Measurements from ENCODE around the gene SNAP29.
"Not testable (repeated sequence)": the region's sequence is repeated elsewhere in the genome, so short reads cannot be mapped to it uniquely, and the experiment has no call there.

The SNAP29 gene

DNA sequence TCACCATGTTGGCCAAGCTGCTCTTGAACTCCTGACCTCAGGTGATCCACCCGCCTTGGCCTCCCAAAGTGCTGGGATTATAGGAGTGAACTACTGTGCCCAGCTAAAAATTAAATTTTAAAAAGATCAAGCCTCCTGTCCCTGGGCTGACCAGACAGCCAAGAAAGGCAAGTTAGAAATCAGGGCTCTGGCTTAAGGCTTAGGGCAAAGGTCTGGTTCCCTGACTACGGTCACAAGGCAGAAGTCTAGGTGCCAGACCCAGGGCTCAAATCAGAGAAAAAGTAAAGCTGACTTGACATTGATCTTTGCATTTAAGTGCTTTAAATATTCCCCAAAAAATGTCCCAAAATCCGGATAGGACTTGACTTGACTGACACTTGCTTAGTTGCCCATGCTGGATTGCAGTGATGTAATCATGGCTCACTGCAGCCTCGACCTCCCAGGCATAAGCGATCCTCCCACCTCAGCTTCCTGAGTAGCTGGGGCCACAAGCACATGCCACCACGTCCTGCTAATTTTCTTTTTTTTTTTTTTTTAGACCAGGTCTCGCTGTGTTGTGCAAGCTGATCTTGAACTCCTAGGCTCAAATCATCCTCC lies 41.1 kb downstream of the SNAP29 start:
- Histone ChIP-seq H3K27me3 (ENCODE audit: insufficient read depth, low read length) (no peaks in the 10 kb centered on the region), H3K4me3 (ENCODE audit: low read depth, low read length, poor library complexity, severe bottlenecking) (no peak overlapping the region), H3K9me3 (ENCODE audit: low read length) (no peaks in the 10 kb centered on the region), H3F3A (ENCODE audit: insufficient read depth, low read length) (no peaks in the 10 kb centered on the region), H3K4me1 (ENCODE audit: insufficient read depth, low read length, severe bottlenecking) (no peaks in the 10 kb centered on the region), H3K79me2 (ENCODE audit: insufficient read depth, low read length) (no peaks in the 10 kb centered on the region), H3K4me2 (ENCODE audit: low read length) (no peak overlapping the region), H3K9me2 (ENCODE audit: low read depth, low read length) (no peaks in the 10 kb centered on the region), H4K20me1 (ENCODE audit: insufficient read depth, low read length) (no peaks in the 10 kb centered on the region), H3K9ac (ENCODE audit: low read length) (no peak overlapping the region), H2AFZ (ENCODE audit: low read length) (no peak overlapping the region), H3K36me3 (ENCODE audit: insufficient read depth, low read length) (no peaks in the 10 kb centered on the region), H3K27ac (ENCODE audit: low read depth, low read length, poor library complexity, severe bottlenecking) (no peak overlapping the region)
- TF ChIP-seq, protein P1, sequence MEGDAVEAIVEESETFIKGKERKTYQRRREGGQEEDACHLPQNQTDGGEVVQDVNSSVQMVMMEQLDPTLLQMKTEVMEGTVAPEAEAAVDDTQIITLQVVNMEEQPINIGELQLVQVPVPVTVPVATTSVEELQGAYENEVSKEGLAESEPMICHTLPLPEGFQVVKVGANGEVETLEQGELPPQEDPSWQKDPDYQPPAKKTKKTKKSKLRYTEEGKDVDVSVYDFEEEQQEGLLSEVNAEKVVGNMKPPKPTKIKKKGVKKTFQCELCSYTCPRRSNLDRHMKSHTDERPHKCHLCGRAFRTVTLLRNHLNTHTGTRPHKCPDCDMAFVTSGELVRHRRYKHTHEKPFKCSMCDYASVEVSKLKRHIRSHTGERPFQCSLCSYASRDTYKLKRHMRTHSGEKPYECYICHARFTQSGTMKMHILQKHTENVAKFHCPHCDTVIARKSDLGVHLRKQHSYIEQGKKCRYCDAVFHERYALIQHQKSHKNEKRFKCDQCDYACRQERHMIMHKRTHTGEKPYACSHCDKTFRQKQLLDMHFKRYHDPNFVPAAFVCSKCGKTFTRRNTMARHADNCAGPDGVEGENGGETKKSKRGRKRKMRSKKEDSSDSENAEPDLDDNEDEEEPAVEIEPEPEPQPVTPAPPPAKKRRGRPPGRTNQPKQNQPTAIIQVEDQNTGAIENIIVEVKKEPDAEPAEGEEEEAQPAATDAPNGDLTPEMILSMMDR (IDR thresholded peaks at IDR 0.05; ENCODE audit: low read length), result no peak
- no peak for TF ChIP-seq EZH2 (IDR thresholded peaks at IDR 0.05; ENCODE audit: borderline replicate concordance, low read length)

DNA sequence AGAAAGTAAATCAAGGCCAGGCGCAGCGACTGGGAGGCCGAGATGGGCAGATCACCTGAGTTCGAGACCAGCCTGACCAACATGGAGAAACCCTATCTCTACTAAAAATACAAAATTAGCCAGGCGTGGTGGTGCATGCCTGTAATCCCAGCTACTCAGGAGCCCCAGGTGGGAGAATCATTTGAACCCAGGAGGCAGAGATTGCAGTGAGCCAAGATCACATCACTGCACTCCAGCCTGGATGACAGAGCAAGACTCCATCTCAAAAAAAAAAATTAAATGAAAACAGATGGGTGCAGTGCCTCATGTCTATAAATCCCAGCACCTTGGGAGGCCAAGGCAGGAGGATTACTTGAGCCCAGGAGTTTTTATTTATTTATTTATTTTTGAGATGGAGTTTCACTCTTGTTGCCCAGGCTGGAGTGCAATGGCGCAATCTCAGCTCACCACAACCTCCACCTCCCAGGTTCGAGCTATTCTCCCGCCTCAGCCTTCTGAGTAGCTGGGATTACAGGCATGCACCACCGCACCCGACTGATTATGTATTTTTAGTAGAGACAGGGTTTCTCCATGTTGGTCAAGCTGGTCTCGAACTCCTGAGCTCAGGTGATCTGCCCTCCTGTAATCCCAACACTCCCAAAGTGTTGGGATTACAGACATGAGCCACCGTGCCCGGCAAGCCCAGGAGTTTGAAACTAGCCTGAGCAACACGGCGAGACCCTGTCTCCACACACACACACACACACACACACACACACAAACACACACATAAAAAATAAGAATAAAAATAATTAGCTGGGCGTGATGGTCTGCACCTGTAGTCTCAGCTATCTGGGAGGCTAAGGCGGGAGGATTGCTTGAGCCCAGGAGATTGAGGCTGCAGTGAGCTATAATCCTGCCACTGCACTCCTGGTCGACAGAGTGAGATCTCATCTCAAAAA lies 42.6 kb downstream of the SNAP29 start:
- H4K20me1 ChIP-seq (ENCODE audit: insufficient read depth, low read length); H2AFZ ChIP-seq (ENCODE audit: low read length); H3K27me3 ChIP-seq (ENCODE audit: insufficient read depth, low read length); H3K4me1 ChIP-seq (ENCODE audit: insufficient read depth, low read length, severe bottlenecking); H3K9me3 ChIP-seq (ENCODE audit: low read length); H3K9me2 ChIP-seq (ENCODE audit: low read depth, low read length); H3K27ac ChIP-seq (ENCODE audit: low read depth, low read length, poor library complexity, severe bottlenecking); H3K36me3 ChIP-seq (ENCODE audit: insufficient read depth, low read length); H3K4me3 ChIP-seq (ENCODE audit: low read depth, low read length, poor library complexity, severe bottlenecking); H3K9ac ChIP-seq (ENCODE audit: low read length); H3K4me2 ChIP-seq (ENCODE audit: low read length); H3K79me2 ChIP-seq (ENCODE audit: insufficient read depth, low read length); H3F3A ChIP-seq (ENCODE audit: insufficient read depth, low read length): not testable (repeated sequence)

DNA sequence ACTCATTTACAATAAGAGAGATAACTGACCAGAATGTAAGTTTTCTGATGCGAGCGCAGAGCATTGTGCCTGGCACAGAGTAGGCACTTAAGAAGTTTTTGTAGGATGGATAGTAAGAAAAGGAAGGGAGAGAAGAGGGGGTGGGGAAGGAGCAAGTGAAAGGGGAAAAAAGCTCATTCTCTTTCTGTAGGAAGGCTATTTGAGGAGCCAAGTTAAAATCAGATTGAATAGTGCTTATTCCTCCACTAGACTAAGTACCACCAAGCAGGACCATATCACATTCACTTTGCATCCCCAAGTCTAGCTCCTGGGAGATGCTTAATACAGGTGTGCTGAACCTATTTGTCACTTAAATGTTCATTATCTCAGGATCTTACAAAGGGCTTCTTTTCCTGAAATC lies 44.3 kb downstream of the SNAP29 start:
- Histone ChIP-seq H3K9me3 (ENCODE audit: low read length) (no peaks in the 10 kb centered on the region), H3K4me2 (ENCODE audit: low read length) (no peak overlapping the region), H3K4me3 (ENCODE audit: low read depth, low read length, poor library complexity, severe bottlenecking) (no peak overlapping the region), H3K27me3 (ENCODE audit: insufficient read depth, low read length) (no peaks in the 10 kb centered on the region), H3K36me3 (ENCODE audit: insufficient read depth, low read length) (no peaks in the 10 kb centered on the region), H2AFZ (ENCODE audit: low read length) (no peak overlapping the region), H3K9ac (ENCODE audit: low read length) (no peak overlapping the region), H3K79me2 (ENCODE audit: insufficient read depth, low read length) (no peaks in the 10 kb centered on the region), H3K9me2 (ENCODE audit: low read depth, low read length) (no peaks in the 10 kb centered on the region), H3K27ac (ENCODE audit: low read depth, low read length, poor library complexity, severe bottlenecking) (no peak overlapping the region), H3K4me1 (ENCODE audit: insufficient read depth, low read length, severe bottlenecking) (no peaks in the 10 kb centered on the region), H3F3A (ENCODE audit: insufficient read depth, low read length) (no peaks in the 10 kb centered on the region), H4K20me1 (ENCODE audit: insufficient read depth, low read length) (no peaks in the 10 kb centered on the region)
- no peak for TF ChIP-seq EZH2 (IDR thresholded peaks at IDR 0.05; ENCODE audit: borderline replicate concordance, low read length)
- TF ChIP-seq, protein P1 (IDR thresholded peaks at IDR 0.05; ENCODE audit: low read length), result no peak

All from OCI-LY1 (cell line).